HCT116 (cell line): Measurements from ENCODE around the gene SLC5A1. TPM values are rescaled to one million over a fixed set of nuclear protein-coding genes. Genes with fewer than 3 reads are reported as not detected.

Experiments used
- ATAC-seq: fragments of 200-7000 bp; cut with Tn5 transposase; 2 replicates; pipeline ENCODE4 v1.9.1; 2020; ENCODE audit warnings: mild to moderate bottlenecking, moderate library complexity
- BruUV-seq: library from RNA; stranded (reverse); fragments of 400-500 nt; replicated peaks from 2 replicates; lab custom pipeline; 2021; lab: Mats Ljungman, UMichigan
- CTCF ChIA-PET: fragments of 300-600 bp; sonication (Branson Sonifier 250); formaldehyde crosslinking; loops from one replicate; lab custom pipeline; 2021; ENCODE audit warnings: antibody characterized with exemption; lab: Charles Lee
- POLR2A ChIA-PET: fragments of 300-600, 350-600 bp; sonication (Branson Sonifier 250); formaldehyde crosslinking; loops from one replicate; lab custom pipeline; 2021; ENCODE audit warnings: antibody characterized with exemption; lab: Charles Lee
- RAD21 ChIA-PET, 2 experiments: fragments of 300-600 bp; sonication (Branson Sonifier 250); formaldehyde crosslinking; loops; one replicate each; lab custom pipeline; 2023; ENCODE audit warnings: low total read pairs in 2 of 2; ENCODE audit not compliant: uncharacterized antibody in 2 of 2, unreplicated experiment in 2 of 2, low non-redundant PET in 1 of 2; lab: Charles Lee
- DNase-seq: peaks from one replicate; pipeline ENCODE4 v3.0.0-alpha.2; 2010; ENCODE audit warnings: low read depth, low spot score
- H2AFZ ChIP-seq: fragments of 200-600 bp; shearing (Covaris generic), sonication (generic); 2 replicates; pipeline ENCODE4 v1.6.1; 2017; ENCODE audit warnings: low read depth, mixed run types, mixed read lengths, antibody characterized with exemption, low read length; ENCODE audit not compliant: poor library complexity, severe bottlenecking
- H3K27ac ChIP-seq: 2 replicates; pipeline ENCODE4 v1.5.1; 2012; ENCODE audit warnings: low read depth, low read length
- H3K27me3 ChIP-seq: fragments of 200-600 bp; sonication (generic); 2 replicates; pipeline ENCODE4 v1.6.1; 2016; ENCODE audit warnings: mixed run types, low read length, mixed read lengths; ENCODE audit not compliant: insufficient read depth
- H3K36me3 ChIP-seq, 2 experiments: fragments of 200-500 bp in 1 of 2; fragments of 200-600 bp in 1 of 2; sonication (Bioruptor generic) in 1 of 2; sonication (generic) in 1 of 2; 2 replicates each; pipeline versions ENCODE4 v1.5.1 to v1.6.1; 2014 to 2016; ENCODE audit warnings: low read length in 2 of 2, inconsistent platforms in 1 of 2, mixed read lengths in 1 of 2, mixed run types in 1 of 2; ENCODE audit not compliant: insufficient read depth in 2 of 2, control insufficient read depth in 1 of 2
- H3K4me1 ChIP-seq, 2 experiments: fragments of 200-600 bp in 1 of 2; sonication (generic) in 1 of 2; 2 replicates each; pipeline versions ENCODE4 v1.5.1 to v1.6.1; 2012 to 2017; ENCODE audit warnings: low read length in 2 of 2, inconsistent platforms in 1 of 2, mild to moderate bottlenecking in 1 of 2, mixed read lengths in 1 of 2, mixed run types in 1 of 2, moderate library complexity in 1 of 2; ENCODE audit not compliant: insufficient read depth in 2 of 2, control insufficient read depth in 1 of 2
- H3K4me2 ChIP-seq: fragments of 200-600 bp; sonication (generic); 2 replicates; pipeline ENCODE4 v1.6.1; 2017; ENCODE audit warnings: mixed run types, low read length, mixed read lengths
- H3K4me3 ChIP-seq, 2 experiments: fragments of 200-600 bp in 1 of 2; sonication (generic) in 1 of 2; replicated peaks in 1 of 2; 2 replicates each; pipeline ENCODE4 v1.5.1; 2011 to 2016; ENCODE audit warnings: low read length in 2 of 2, control low read depth in 1 of 2, low read depth in 1 of 2, mild to moderate bottlenecking in 1 of 2, mixed read lengths in 1 of 2, mixed run types in 1 of 2
- H3K79me2 ChIP-seq: fragments of 200-600 bp; sonication (generic); 2 replicates; pipeline ENCODE4 v1.6.1; 2017; ENCODE audit warnings: mild to moderate bottlenecking, mixed run types, low read length, moderate library complexity, mixed read lengths; ENCODE audit not compliant: insufficient read depth
- H3K9ac ChIP-seq: fragments of 200-600 bp; sonication (generic); 2 replicates; pipeline ENCODE4 v1.6.1; 2016; ENCODE audit warnings: low read length, mixed read lengths
- H3K9me2 ChIP-seq: fragments of 200-600 bp; sonication (generic), shearing (Covaris generic); 2 replicates; pipeline ENCODE4 v1.6.1; 2017; ENCODE audit warnings: mixed run types, mild to moderate bottlenecking, moderate library complexity; ENCODE audit not compliant: insufficient read depth
- H3K9me3 ChIP-seq, 2 experiments: fragments of 200-500 bp in 1 of 2; fragments of 200-600 bp in 1 of 2; sonication (Bioruptor generic) in 1 of 2; sonication (generic) in 1 of 2; 2 replicates each; pipeline ENCODE4 v1.6.1; 2014 to 2017; ENCODE audit warnings: low read length in 2 of 2, mixed read lengths in 2 of 2, inconsistent platforms in 1 of 2, low read depth in 1 of 2, mild to moderate bottlenecking in 1 of 2, mixed run types in 1 of 2, moderate library complexity in 1 of 2; ENCODE audit not compliant: control insufficient read depth in 1 of 2, insufficient read depth in 1 of 2
- H4K20me1 ChIP-seq: fragments of 200-600 bp; sonication (generic), shearing (Covaris generic); 2 replicates; pipeline ENCODE4 v1.6.1; 2017; ENCODE audit warnings: mixed run types, mild to moderate bottlenecking, moderate library complexity; ENCODE audit not compliant: insufficient read depth
- CEBPB ChIP-seq: IDR thresholded peaks from 2 replicates; pipeline ENCODE4 v1.6.1; 2012; ENCODE audit warnings: low read depth
- EGR1 ChIP-seq: IDR thresholded peaks from 2 replicates; pipeline ENCODE4 v1.6.1; 2012; ENCODE audit warnings: low read depth
- ELF1 ChIP-seq: IDR thresholded peaks from 2 replicates; pipeline ENCODE4 v1.6.1; 2012; ENCODE audit warnings: low read depth, borderline replicate concordance
- FOSL1 ChIP-seq: IDR thresholded peaks from 2 replicates; pipeline ENCODE4 v1.6.1; 2012; ENCODE audit warnings: low read depth
- JUND ChIP-seq: IDR thresholded peaks from 2 replicates; pipeline ENCODE4 v1.6.1; 2012
- POLR2A ChIP-seq: IDR thresholded peaks from 2 replicates; pipeline ENCODE4 v1.7.0; 2011; ENCODE audit warnings: borderline replicate concordance; ENCODE audit not compliant: insufficient read depth, insufficient read length; ENCODE audit errors: extremely low read depth
- SIN3A ChIP-seq: IDR thresholded peaks from 2 replicates; pipeline ENCODE4 v1.6.1; 2012; ENCODE audit warnings: low read depth
- SRF ChIP-seq: IDR thresholded peaks from 2 replicates; pipeline ENCODE4 v1.6.1; 2012; ENCODE audit warnings: low read depth
- YY1 ChIP-seq: IDR thresholded peaks from 2 replicates; pipeline ENCODE4 v1.6.1; 2011; ENCODE audit warnings: low read length, low read depth, moderate library complexity, mild to moderate bottlenecking; ENCODE audit not compliant: insufficient replicate concordance; ENCODE audit errors: extremely low read depth
- ZFX ChIP-seq: fragments of 450-650 bp; IDR thresholded peaks from 2 replicates; pipeline ENCODE4 v1.6.1; 2017
- ZNF274 ChIP-seq: fragments of 200-500 bp; sonication (Bioruptor generic); IDR thresholded peaks from 2 replicates; pipeline ENCODE4 v1.6.1; 2014; ENCODE audit warnings: mild to moderate bottlenecking, low read depth, low read length, inconsistent platforms
- intact Hi-C: fragments of 100-400 bp; cut with micrococcal nuclease; formaldehyde crosslinking; loops from 2 replicates; pipeline ENCODE4 v1.10.0; 2022
- total RNA-seq: library from RNA; stranded (reverse); gene quantifications from one replicate; pipeline ENCODE4 v1.2.1, GENCODE V29; 2021; ENCODE audit not compliant: unreplicated experiment
- TF ChIP-seq, protein P1 (sequence below): IDR thresholded peaks from 2 replicates; pipeline ENCODE4 v1.6.1; 2012
- TF ChIP-seq, protein P2 (sequence below): IDR thresholded peaks from 2 replicates; pipeline ENCODE4 v1.6.1; 2012; ENCODE audit warnings: low read depth
- TF ChIP-seq, protein P3 (sequence below): IDR thresholded peaks from 2 replicates; pipeline ENCODE4 v1.6.1; 2012
- TF ChIP-seq, protein P4 (sequence below): IDR thresholded peaks from 2 replicates; pipeline ENCODE4 v1.6.1; 2011; ENCODE audit warnings: mild to moderate bottlenecking, low read length, moderate library complexity; ENCODE audit not compliant: insufficient replicate concordance; ENCODE audit errors: extremely low read depth

Gene SLC5A1
- total RNA-seq, 1 experiment from 2014 or later: 0.32 TPM

DNA sequence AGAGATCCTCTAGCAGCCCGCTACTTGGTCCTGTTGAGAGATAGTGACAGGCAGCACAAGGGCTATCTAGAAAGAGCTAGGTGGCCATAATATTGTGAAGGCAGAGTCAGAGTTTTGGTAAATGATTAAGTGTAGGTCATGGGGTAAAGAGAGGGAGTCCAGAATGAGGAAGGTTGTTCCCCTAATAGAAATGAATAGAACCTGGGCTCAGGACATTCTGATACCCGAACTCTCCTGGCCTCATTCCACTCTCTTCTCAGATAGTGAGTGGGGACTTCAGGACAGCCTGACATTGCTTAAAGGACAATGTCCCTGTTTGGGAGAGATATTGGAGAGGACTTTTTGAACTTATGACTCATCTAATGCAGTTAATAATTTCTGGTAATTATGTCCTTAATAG is 20.6 kb downstream of the SLC5A1 start:
- Histone ChIP-seq H3K79me2 (no peaks in the 10 kb centered on the region), H3K36me3 (no peaks in the 10 kb centered on the region), H3K4me1 (no peaks in the 10 kb centered on the region), H3K9me2 (no peaks in the 10 kb centered on the region), H3K9me3 (no peaks in the 10 kb centered on the region), H4K20me1 (no peaks in the 10 kb centered on the region), H3K27me3 (no peaks in the 10 kb centered on the region), H2AFZ (no peak overlapping the region), H3K4me2 (no peak overlapping the region), H3K9ac (no peak overlapping the region), H3K4me3 (no peak overlapping the region), H3K27ac (no peak overlapping the region)
- ATAC-seq (no peak), DNase-seq (no peak)
- no peak for TF ChIP-seq ZFX
- no peak for TF ChIP-seq SIN3A
- no peak for TF ChIP-seq FOSL1
- no peak for TF ChIP-seq ZNF274
- RAD21 ChIA-PET: no interaction called here
- intact Hi-C loops: no loop called here
- CTCF ChIA-PET: no interaction called here
- POLR2A ChIA-PET: no interaction called here
- BruUV-seq: no TSS peak

DNA sequence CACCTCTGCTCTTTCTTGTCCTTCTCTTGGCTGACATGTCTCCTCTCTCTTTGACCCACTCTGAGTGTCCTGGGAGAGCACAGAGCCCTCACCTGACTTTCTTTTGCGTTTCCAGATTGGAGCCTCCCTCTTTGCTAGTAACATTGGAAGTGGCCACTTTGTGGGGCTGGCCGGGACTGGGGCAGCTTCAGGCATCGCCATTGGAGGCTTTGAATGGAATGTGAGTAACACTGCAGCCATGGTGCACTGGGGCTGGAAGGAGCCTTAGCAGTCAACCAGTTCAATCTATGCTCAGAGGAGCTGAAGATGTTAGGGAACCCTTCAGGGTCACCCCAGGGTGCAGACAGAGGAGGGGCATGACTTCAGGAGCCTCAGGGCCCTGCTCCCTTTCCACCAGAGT is 23.8 kb downstream of the SLC5A1 start:
- intact Hi-C loops: no loop called here
- H3K4me3 ChIP-seq: no peak overlapping the region
- no peaks in the 10 kb centered on the region for H3K36me3 ChIP-seq
- H3K9me3 ChIP-seq: no peaks in the 10 kb centered on the region
- H3K4me1 ChIP-seq: no peaks in the 10 kb centered on the region
- H2AFZ ChIP-seq: no peak overlapping the region
- RAD21 ChIA-PET: no interaction called here
- BruUV-seq: no TSS peak
- no peak overlapping the region for H3K4me2 ChIP-seq
- no peak overlapping the region for H3K27ac ChIP-seq
- POLR2A ChIA-PET: no interaction called here
- DNase-seq: no peak
- no peak for ATAC-seq
- H3K27me3 ChIP-seq: no peaks in the 10 kb centered on the region
- H3K9me2 ChIP-seq: no peaks in the 10 kb centered on the region
- CTCF ChIA-PET: interaction anchor here (0.8 to 1.0 kb wide), 2 partner anchors 12 to 97 kb away, joined by 3 to 4 read pairs; no protein-coding TSS in a partner anchor
- no peak overlapping the region for H3K9ac ChIP-seq
- H4K20me1 ChIP-seq: no peaks in the 10 kb centered on the region
- no peaks in the 10 kb centered on the region for H3K79me2 ChIP-seq
- no peak for TF ChIP-seq EGR1
- TF ChIP-seq JUND: no peak
- TF ChIP-seq, protein P1, sequence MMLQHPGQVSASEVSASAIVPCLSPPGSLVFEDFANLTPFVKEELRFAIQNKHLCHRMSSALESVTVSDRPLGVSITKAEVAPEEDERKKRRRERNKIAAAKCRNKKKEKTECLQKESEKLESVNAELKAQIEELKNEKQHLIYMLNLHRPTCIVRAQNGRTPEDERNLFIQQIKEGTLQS: no peak
- TF ChIP-seq, protein P2, sequence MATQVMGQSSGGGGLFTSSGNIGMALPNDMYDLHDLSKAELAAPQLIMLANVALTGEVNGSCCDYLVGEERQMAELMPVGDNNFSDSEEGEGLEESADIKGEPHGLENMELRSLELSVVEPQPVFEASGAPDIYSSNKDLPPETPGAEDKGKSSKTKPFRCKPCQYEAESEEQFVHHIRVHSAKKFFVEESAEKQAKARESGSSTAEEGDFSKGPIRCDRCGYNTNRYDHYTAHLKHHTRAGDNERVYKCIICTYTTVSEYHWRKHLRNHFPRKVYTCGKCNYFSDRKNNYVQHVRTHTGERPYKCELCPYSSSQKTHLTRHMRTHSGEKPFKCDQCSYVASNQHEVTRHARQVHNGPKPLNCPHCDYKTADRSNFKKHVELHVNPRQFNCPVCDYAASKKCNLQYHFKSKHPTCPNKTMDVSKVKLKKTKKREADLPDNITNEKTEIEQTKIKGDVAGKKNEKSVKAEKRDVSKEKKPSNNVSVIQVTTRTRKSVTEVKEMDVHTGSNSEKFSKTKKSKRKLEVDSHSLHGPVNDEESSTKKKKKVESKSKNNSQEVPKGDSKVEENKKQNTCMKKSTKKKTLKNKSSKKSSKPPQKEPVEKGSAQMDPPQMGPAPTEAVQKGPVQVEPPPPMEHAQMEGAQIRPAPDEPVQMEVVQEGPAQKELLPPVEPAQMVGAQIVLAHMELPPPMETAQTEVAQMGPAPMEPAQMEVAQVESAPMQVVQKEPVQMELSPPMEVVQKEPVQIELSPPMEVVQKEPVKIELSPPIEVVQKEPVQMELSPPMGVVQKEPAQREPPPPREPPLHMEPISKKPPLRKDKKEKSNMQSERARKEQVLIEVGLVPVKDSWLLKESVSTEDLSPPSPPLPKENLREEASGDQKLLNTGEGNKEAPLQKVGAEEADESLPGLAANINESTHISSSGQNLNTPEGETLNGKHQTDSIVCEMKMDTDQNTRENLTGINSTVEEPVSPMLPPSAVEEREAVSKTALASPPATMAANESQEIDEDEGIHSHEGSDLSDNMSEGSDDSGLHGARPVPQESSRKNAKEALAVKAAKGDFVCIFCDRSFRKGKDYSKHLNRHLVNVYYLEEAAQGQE: no peak
- TF ChIP-seq YY1: no peak
- TF ChIP-seq, protein P3, sequence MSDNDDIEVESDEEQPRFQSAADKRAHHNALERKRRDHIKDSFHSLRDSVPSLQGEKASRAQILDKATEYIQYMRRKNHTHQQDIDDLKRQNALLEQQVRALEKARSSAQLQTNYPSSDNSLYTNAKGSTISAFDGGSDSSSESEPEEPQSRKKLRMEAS: no peak
- TF ChIP-seq ELF1: no peak
- no peak for TF ChIP-seq CEBPB
- no peak for TF ChIP-seq ZNF274
- TF ChIP-seq POLR2A: no peak
- TF ChIP-seq, protein P4, sequence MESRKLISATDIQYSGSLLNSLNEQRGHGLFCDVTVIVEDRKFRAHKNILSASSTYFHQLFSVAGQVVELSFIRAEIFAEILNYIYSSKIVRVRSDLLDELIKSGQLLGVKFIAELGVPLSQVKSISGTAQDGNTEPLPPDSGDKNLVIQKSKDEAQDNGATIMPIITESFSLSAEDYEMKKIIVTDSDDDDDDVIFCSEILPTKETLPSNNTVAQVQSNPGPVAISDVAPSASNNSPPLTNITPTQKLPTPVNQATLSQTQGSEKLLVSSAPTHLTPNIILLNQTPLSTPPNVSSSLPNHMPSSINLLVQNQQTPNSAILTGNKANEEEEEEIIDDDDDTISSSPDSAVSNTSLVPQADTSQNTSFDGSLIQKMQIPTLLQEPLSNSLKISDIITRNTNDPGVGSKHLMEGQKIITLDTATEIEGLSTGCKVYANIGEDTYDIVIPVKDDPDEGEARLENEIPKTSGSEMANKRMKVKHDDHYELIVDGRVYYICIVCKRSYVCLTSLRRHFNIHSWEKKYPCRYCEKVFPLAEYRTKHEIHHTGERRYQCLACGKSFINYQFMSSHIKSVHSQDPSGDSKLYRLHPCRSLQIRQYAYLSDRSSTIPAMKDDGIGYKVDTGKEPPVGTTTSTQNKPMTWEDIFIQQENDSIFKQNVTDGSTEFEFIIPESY: no peak
- TF ChIP-seq SRF: no peak
- no peak for TF ChIP-seq ZFX
